Chondrocyte (in vitro differentiated cells): ENCODE data around the gene TMEM151A. TPM values are rescaled to one million over a fixed set of nuclear protein-coding genes. Genes with fewer than 3 reads are reported as not detected.

ENCODE experiments used
- DNase-seq: peaks from one replicate; pipeline ENCODE4 v3.0.0; 2021; ENCODE audit warnings: mixed read lengths, low spot score
- H3K27ac Mint-ChIP-seq: one replicate; pipeline ENCODE4 v1.8.0; 2021; ENCODE audit warnings: mild to moderate bottlenecking, moderate library complexity, mixed read lengths; ENCODE audit not compliant: unreplicated experiment
- H3K27me3 Mint-ChIP-seq: 2 replicates; pipeline ENCODE4 v1.8.0; 2021; ENCODE audit warnings: low read depth, mixed read lengths
- H3K36me3 Mint-ChIP-seq: 2 replicates; pipeline ENCODE4 v1.8.0; 2021; ENCODE audit warnings: low read depth, mixed read lengths
- H3K4me1 Mint-ChIP-seq: 2 replicates; pipeline ENCODE4 v1.8.0; 2021; ENCODE audit warnings: low read depth, mild to moderate bottlenecking, mixed read lengths
- H3K4me3 Mint-ChIP-seq: one replicate; pipeline ENCODE4 v1.8.0; 2021; ENCODE audit warnings: mild to moderate bottlenecking, moderate library complexity, mixed read lengths; ENCODE audit not compliant: unreplicated experiment
- H3K9me3 Mint-ChIP-seq: 2 replicates; pipeline ENCODE4 v1.8.0; 2021; ENCODE audit warnings: low read depth, mixed read lengths
- CTCF ChIP-seq: fragments of 200-600 bp; sonication (generic); IDR thresholded peaks from 2 replicates; pipeline ENCODE4 v1.5.0; 2021; ENCODE audit warnings: antibody characterized with exemption, mild to moderate bottlenecking, moderate library complexity
- total RNA-seq: library from RNA; stranded (reverse); gene quantifications from 3 replicates; pipeline ENCODE4 v1.2.1, GENCODE V29; 2021

The TMEM151A gene
- total RNA-seq, 1 donor from 2014 or later = 4.7 TPM

GRCh38 chr11:66288671-66289547, 2.8 kb upstream of the TMEM151A start, which contains the start of gene YIF1A:
YIF1A (minus strand) TSS chr11:66289143; CDS start chr11:66288985, 158 bp downstream.
- Mint-ChIP-seq H3K36me3 (no peaks in the 10 kb centered on the region), H3K4me3 (peak within 1 kb of the TSS; percentile 87), H3K9me3 (no peaks in the 10 kb centered on the region), H3K27me3 (peaks cover 5% of the 10 kb centered on the region), H3K4me1 (peaks cover 43% of the 10 kb centered on the region), H3K27ac (peak within 1 kb of the TSS; percentile 98)
- peak; percentile 36 for TF ChIP-seq CTCF
- DNase-seq = peak; percentile 100

GRCh38 chr11:66289548-66290329, 2.0 kb upstream of the TMEM151A start:
- H3K9me3 Mint-ChIP-seq = no peaks in the 10 kb centered on the region

GRCh38 chr11:66290330-66290621, 1.4 kb upstream of the TMEM151A start:
- Mint-ChIP-seq H3K27ac (no peak overlapping the region), H3K4me3 (peak overlapping the region; percentile 87)

More at GRCh38 chr11:66289548-66290329, 2.0 kb upstream of the TMEM151A start:
- no peaks in the 10 kb centered on the region for H3K36me3 Mint-ChIP-seq
- peak overlapping the region; percentile 87 for H3K4me3 Mint-ChIP-seq
- H3K27me3 Mint-ChIP-seq = peaks cover 5% of the 10 kb centered on the region
- TF ChIP-seq CTCF = no peak
- peaks cover 43% of the 10 kb centered on the region for H3K4me1 Mint-ChIP-seq
- no peak for DNase-seq
- H3K27ac Mint-ChIP-seq = peak overlapping the region; percentile 98

GRCh38 chr11:66291303-66291705, 390 bp upstream of the TMEM151A start:
- Mint-ChIP-seq H3K4me3 (no peak overlapping the region), H3K4me1 (peaks cover 39% of the 10 kb centered on the region), H3K27ac (no peak overlapping the region), H3K27me3 (peaks cover 5% of the 10 kb centered on the region), H3K9me3 (no peaks in the 10 kb centered on the region), H3K36me3 (peaks cover 2% of the 10 kb centered on the region)
- no peak for TF ChIP-seq CTCF
- no peak for DNase-seq

More at GRCh38 chr11:66290330-66290621, 1.4 kb upstream of the TMEM151A start:
- DNase-seq = no peak
- TF ChIP-seq CTCF = no peak
- Mint-ChIP-seq H3K4me1 (peaks cover 43% of the 10 kb centered on the region), H3K9me3 (no peaks in the 10 kb centered on the region), H3K36me3 (no peaks in the 10 kb centered on the region), H3K27me3 (peaks cover 5% of the 10 kb centered on the region)
